HTR-8/SVneo (cell line): Measurements from ENCODE around the gene CREB5.
"Not testable (repeated sequence)": the region's sequence is repeated elsewhere in the genome, so short reads cannot be mapped to it uniquely, and the experiment has no call there.

ENCODE experiments used
- DNase-seq: peaks from one replicate; pipeline ENCODE4 v3.0.0; 2011; ENCODE audit warnings: low spot score, mixed read lengths; ENCODE audit not compliant: insufficient read length
- FAIRE-seq: peaks from 2 replicates; lab custom pipeline; 2011; peaks lifted over from hg19 to GRCh38; lab: Jason Lieb, UNC

The CREB5 gene

GRCh38 chr7:28815369-28815927 lies 403.1 kb downstream of the CREB5 start:
- no peak for FAIRE-seq

GRCh38 chr7:28815928-28816373 lies 403.6 kb downstream of the CREB5 start:
- DNase-seq, result no peak

More at GRCh38 chr7:28815369-28815927, 403.1 kb downstream of the CREB5 start:
- no peak for DNase-seq

GRCh38 chr7:28818996-28819395 lies 406.7 kb downstream of the CREB5 start:
- no peak for FAIRE-seq
- no peak for DNase-seq

More at GRCh38 chr7:28815928-28816373, 403.6 kb downstream of the CREB5 start:
- FAIRE-seq, result no peak

- FAIRE-seq, result no peak
Measured at GRCh38 chr7:28823582-28823981, 411.3 kb downstream of the CREB5 start.

GRCh38 chr7:28825817-28826448 lies 413.6 kb downstream of the CREB5 start:
- not testable (repeated sequence) for DNase-seq, FAIRE-seq

More at GRCh38 chr7:28823582-28823981, 411.3 kb downstream of the CREB5 start:
- no peak for DNase-seq

DNA sequence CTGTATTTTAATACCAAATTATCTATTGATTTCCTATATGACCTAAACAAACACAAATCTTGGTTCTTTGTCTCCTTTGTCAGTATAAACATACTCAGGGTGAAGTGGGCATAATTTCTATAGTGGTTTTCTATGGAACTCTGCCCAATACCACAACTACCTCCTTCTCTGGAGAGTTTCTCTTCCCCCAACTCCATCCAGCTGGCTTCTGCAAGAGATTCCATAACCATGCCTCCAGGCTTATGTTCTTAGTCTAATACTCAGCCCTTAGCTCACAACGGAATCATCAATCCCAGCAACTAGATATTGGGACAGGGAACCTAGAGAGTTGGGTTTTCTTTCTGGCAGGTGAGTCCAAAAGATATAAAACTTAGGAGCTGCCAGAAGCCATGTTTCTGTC lies 418.5 kb downstream of the CREB5 start:
- FAIRE-seq (no peak), DNase-seq (no peak)

DNA sequence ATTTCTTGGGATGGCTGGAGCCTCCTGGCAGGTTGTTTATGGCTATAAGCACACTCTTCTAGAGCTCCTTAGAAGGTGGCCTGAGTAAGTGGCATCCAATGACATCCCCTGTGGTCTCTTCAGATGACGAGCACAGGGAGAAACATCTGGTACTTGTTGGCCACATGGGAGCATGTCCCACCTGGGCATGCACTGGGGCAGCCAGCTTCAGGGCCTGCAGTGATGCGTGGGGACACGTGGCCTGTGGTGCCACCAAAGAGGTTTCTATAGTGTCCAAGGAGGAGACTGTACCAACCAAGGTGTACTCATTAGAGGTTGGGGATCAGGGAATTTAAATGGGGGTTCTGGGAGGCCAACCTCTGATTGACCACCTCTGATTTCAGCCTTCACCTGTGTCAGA lies 420.4 kb downstream of the CREB5 start:
- DNase-seq (no peak), FAIRE-seq (no peak)

GRCh38 chr7:28835800-28836199 lies 423.5 kb downstream of the CREB5 start:
- FAIRE-seq (no peak), DNase-seq (no peak)

- DNase-seq, result no peak
- FAIRE-seq, result no peak
Measured at GRCh38 chr7:28836716-28837115, 424.4 kb downstream of the CREB5 start.

DNA sequence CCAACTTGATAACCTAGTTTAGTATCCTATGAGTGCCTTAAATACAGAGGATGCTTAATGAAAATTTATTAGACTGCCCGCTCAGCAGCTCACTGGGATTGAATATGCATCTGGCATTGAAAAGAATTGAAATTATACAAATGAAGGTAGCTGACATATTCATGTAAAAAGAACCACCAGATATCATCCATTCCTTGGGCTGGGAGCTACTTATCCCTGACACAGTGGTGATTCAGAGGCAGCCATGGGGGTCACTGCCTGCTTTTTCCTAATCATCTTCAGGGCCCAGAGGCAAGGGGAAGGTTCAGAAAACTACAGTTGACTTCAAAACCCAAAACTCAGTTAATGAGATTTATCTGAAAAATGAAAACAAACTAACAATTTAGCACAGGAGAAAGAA lies 424.9 kb downstream of the CREB5 start:
- DNase-seq (no peak), FAIRE-seq (no peak)

DNA sequence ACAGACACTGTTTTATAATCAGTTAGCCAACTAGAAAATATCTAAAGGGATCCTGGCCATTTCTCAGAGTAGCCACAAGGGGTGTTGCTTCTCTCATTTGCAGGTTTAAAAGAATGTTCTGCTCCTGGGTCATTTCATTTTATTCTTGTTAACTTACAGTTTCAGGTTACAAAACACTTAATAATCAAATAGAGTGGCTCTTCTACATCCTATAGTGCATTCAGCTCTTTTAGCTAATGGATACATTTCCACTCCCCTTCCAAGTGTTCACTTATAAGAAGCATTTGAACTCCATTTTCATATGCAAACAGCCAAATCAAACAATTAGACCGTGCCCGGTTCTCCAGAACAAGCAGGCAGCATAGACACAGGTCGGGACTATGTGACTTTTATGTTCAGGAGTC lies 428.3 kb downstream of the CREB5 start:
- no peak for FAIRE-seq
- peak; percentile 19 for DNase-seq

GRCh38 chr7:28841766-28842165 lies 429.4 kb downstream of the CREB5 start:
- no peak for FAIRE-seq
- DNase-seq, result no peak

GRCh38 chr7:28842769-28843295 lies 430.5 kb downstream of the CREB5 start:
- DNase-seq (no peak), FAIRE-seq (no peak)

DNA sequence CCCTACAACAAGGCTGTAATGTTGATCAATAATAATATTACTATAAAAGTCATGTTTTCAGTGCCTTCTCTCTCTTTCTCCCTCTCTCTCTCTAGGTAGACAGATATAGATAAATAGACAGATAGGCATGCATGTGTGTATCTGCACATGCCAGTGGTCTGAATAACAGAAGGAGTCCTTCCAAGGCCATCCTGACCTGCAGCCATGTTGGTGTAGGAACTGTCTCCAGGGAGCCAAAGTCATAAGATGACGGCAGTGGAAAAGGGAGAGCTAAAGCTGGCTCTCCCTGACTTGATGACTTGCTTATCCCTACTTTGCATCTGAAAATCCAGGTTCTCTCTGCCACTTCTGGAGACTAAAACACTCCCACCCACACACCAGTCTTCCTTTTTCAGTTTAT lies 432.8 kb downstream of the CREB5 start:
- no peak for DNase-seq
- FAIRE-seq, result no peak

- FAIRE-seq, result no peak
Measured at GRCh38 chr7:28847176-28847575, 434.9 kb downstream of the CREB5 start.

DNA sequence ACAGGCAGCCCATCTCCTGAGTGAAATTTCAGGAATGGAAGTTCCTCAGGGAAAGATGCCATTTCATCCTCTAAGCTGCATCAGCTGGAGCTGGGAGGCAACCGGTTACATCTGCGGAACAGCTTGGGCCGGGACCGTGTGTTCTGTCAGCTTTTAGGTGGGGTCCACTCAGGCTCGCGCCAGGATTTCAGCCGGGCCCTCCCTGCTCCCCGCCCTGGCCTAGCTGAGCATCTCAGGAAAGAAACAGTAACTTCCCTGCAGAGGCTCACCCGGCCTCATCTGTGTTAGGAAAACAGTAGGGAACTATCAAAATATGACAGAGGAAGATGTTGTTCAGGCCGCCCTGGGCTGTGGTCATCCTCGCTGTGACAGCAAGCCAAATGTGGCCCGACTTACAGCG lies 435.4 kb downstream of the CREB5 start:
- FAIRE-seq (no peak), DNase-seq (no peak)

More at GRCh38 chr7:28847176-28847575, 434.9 kb downstream of the CREB5 start:
- no peak for DNase-seq

DNA sequence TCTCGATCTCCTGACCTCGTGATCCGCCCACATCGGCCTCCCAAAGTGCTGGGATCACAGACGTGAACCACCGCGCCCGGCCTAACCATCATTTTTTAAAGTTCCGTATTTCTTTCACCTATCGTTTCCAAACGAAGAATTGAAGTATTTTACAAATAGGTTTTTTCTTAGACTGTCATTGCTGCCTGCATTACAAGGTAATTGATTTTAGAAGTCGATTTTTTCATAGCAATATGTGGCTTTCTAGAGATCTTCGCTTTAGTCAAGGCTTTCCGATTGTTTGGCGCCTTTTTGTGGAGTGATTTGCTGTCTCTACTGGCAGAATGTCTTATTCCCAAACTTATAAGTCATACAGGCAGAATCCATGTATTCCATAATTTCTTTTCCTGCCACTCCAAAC lies 436.6 kb downstream of the CREB5 start:
- no peak for FAIRE-seq
- no peak for DNase-seq

GRCh38 chr7:28850699-28851098 lies 438.4 kb downstream of the CREB5 start:
- DNase-seq (no peak), FAIRE-seq (no peak)

DNA sequence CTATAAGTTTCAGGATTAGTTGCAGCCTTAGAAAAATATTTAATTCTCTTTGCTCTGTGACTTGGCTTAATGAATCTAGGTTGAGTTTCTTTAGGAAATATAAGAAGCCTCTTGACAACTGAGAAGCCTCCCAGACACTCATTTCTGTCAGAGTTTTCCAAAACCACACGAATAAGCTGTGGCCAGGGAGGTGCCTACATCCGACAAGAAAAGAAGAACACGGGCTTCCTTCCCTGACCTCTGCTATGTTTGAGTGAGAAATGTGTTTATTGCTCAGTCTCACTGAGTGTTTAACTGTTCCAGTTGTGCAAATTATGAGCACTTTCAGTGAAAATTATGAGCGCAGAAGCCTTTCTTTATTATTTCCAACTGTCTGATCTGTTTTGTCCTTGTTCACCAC lies 440.8 kb downstream of the CREB5 start:
- DNase-seq, result no peak
- no peak for FAIRE-seq

DNA sequence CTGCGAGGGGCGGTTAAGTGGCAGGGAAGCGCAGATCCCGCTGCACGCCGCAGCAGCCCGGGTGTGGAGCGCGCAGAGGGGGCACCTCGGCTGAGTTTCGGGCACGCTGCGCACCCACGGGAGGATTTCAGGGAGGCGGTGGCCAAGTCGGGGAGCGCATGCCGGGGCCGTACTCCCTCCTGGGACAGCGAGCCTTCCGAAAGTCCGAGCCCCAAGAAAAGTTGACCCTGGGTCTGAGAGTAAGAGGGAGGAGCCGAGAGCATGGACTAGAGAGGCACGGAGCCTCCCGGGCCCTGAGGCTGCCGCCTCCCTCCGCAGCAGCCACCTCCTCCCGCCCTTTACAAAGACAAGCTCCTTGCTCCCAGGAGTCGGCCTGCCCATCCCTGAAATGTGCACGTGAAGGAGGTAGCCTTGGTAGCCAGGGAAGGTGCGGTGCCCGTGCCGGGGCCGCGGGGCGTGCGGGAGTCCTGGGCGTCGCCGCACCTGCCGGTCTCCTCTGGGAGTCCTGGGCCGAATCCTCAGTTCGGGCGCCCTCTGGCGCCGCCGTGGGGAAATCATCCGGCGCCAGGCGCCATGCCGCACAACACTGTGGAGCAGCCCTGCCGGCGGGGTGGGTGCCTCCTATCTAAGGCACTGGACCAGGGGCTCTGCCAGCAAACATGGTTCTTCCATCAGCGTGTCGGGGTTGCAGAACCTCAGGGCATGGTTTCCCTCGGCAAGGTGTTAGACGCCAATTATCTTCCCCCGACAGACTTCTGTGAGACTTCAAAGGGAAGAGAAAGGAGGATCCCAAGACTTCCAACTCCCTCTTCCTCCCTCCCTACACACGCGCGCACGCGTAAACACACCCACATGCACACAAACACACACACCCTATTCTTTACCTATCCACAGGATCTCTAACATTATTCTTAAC lies 441.8 kb downstream of the CREB5 start:
- peak; percentile 75 for DNase-seq
- FAIRE-seq, result no peak

DNA sequence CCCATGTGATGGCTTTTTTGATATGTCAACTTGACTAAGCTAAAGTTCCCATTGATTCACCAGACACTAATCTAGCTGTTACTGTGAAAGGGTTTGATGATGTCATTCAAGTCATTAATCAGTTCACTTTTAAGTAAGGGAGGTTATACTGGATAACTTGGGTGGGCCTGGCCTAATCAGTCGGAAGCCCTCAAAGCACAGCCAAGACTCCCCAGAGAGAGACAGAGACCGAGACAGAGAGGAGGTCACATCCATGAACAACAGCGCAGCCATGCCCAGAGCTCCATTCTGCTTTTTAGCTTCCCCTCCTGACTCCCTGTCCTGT lies 442.4 kb downstream of the CREB5 start:
- DNase-seq (no peak), FAIRE-seq (no peak)
